Neuron (in vitro differentiated cells): ENCODE data around the gene TMEM215.

Experiments
- H2AFZ ChIP-seq: one replicate; pipeline ENCODE4 v1.6.1; 2013; ENCODE audit warnings: low read depth, mild to moderate bottlenecking, inconsistent platforms, low read length, moderate library complexity
- H3K27me3 ChIP-seq: one replicate; pipeline ENCODE4 v1.6.1; 2013; ENCODE audit warnings: low read length; ENCODE audit not compliant: insufficient read depth
- H3K36me3 ChIP-seq: one replicate; pipeline ENCODE4 v1.6.1; 2013; ENCODE audit warnings: low read length; ENCODE audit not compliant: insufficient read depth
- H3K4me1 ChIP-seq: one replicate; pipeline ENCODE4 v1.6.1; 2013; ENCODE audit warnings: low read length; ENCODE audit not compliant: insufficient read depth
- H3K4me3 ChIP-seq: 2 replicates; pipeline ENCODE4 v1.5.1; 2013; ENCODE audit warnings: mild to moderate bottlenecking, low read length, moderate library complexity
- H3K9me3 ChIP-seq: one replicate; pipeline ENCODE4 v1.6.1; 2013; ENCODE audit warnings: low read length

TMEM215 gene

GRCh38 chr9:32783168-32783891 is at the start of gene TMEM215:
TSS of gene TMEM215 (plus strand) at chr9:32783540. CDS start at chr9:32784184, 644 bp downstream.
- Histone ChIP-seq H3K4me1 (no peaks in the 10 kb centered on the region), H3K4me3 (peak within 1 kb of the TSS; percentile 9), H2AFZ (peak within 1 kb of the TSS; percentile 63), H3K36me3 (no peaks in the 10 kb centered on the region), H3K9me3 (no peaks in the 10 kb centered on the region), H3K27me3 (peaks cover 57% of the 10 kb centered on the region)

DNA sequence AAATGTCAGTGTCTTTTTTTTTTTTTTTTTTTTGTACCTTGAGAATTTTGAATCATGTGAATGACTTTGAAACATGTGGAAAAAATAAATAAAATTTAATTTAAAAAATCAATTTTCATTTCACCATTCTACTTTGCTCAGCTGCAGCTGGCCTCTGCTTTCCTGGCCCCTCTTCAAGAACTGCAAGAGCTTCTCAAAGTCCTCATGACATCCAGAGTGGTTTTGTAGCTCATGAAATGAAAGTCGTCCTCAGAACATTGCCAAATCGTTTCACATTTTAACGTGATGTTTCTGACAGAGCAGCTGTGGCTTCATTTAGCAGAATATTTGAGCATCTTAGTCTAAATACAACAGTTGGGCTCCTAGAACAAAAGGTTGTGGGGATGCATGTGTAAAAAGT is 47.9 kb upstream of the TMEM215 start:
- Histone ChIP-seq H3K27me3 (no peaks in the 10 kb centered on the region), H2AFZ (no peak overlapping the region), H3K4me3 (no peak overlapping the region), H3K36me3 (no peaks in the 10 kb centered on the region), H3K9me3 (no peaks in the 10 kb centered on the region), H3K4me1 (no peaks in the 10 kb centered on the region)

GRCh38 chr9:32737378-32737777 is 46.0 kb upstream of the TMEM215 start:
- Histone ChIP-seq H2AFZ (no peak overlapping the region), H3K9me3 (no peaks in the 10 kb centered on the region), H3K36me3 (no peaks in the 10 kb centered on the region), H3K4me1 (peaks cover under 1% of the 10 kb centered on the region), H3K4me3 (no peak overlapping the region), H3K27me3 (no peaks in the 10 kb centered on the region)

- Histone ChIP-seq H2AFZ (no peak overlapping the region), H3K27me3 (no peaks in the 10 kb centered on the region), H3K9me3 (no peaks in the 10 kb centered on the region), H3K36me3 (no peaks in the 10 kb centered on the region), H3K4me1 (peaks cover 9% of the 10 kb centered on the region), H3K4me3 (no peak overlapping the region)
These were observed 44.7 kb upstream of the TMEM215 start for GRCh38 chr9:32738501-32739172.

DNA sequence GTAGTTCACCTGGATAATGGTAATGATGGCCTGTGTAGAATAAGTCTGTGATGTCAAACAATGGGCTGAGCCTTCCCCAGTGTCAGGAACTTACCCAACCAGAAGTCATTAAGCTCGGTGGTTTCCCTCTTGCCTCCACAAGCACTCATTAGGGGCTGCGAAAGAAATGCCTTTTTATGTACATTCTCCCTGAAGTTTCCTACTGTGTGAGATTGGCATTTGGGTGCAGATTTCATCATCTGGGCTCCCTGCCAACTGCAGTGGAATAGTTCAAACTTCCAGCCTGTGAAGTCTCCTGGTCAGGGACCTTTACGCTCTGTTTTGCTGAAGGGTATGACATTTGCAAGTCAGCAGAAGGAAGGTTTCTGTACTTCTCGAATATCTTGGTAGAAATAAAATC is 41.6 kb upstream of the TMEM215 start:
- H3K4me1 ChIP-seq = peaks cover 9% of the 10 kb centered on the region
- H2AFZ ChIP-seq = no peak overlapping the region
- H3K4me3 ChIP-seq = no peak overlapping the region
- no peaks in the 10 kb centered on the region for H3K27me3 ChIP-seq
- no peaks in the 10 kb centered on the region for H3K36me3 ChIP-seq
- no peaks in the 10 kb centered on the region for H3K9me3 ChIP-seq

GRCh38 chr9:32742296-32742695 is 41.0 kb upstream of the TMEM215 start:
- Histone ChIP-seq H3K36me3 (no peaks in the 10 kb centered on the region), H3K27me3 (no peaks in the 10 kb centered on the region), H3K4me1 (peaks cover 9% of the 10 kb centered on the region), H3K9me3 (no peaks in the 10 kb centered on the region), H3K4me3 (no peak overlapping the region), H2AFZ (no peak overlapping the region)

DNA sequence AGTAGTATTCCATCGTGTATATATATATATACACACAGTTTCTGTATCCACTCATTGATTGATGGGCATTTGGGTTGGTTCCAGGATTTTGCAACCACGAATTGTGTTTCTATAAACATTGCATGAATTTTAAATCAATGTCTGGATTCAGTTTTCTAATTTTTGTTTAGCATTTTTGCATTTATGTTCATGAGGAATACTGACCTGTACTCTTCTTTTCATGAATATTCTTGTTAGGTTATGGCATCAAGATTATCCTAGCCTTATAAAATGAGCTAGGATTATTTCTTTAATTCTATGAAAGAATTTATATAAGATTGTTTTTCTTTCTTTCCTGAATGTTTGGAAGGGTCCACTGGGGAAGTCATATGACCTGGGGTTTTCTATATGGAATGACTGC is 35.3 kb upstream of the TMEM215 start:
- Histone ChIP-seq H3K36me3 (no peaks in the 10 kb centered on the region), H3K27me3 (no peaks in the 10 kb centered on the region), H2AFZ (no peak overlapping the region), H3K9me3 (no peaks in the 10 kb centered on the region), H3K4me3 (no peak overlapping the region), H3K4me1 (peaks cover 5% of the 10 kb centered on the region)

DNA sequence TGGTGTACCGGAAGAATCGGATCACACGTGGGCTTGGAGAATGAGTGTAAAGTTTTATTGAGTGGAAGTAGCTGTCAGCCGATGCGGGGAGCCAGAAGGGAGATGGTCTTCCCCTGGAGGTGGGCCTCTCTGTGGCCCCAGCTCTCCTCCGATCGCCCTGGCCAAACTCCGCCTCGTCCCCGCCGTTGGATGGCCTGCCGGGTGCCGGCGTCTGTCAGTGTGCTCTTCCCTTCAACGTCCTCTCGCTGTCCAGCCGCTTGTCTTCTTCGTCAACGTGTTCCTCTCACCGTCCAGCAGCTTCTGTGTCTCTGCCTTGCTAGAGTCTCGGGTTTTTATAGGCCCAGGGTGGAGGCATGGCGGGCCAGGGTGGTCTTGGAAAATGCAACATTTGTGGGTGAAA is 27.6 kb upstream of the TMEM215 start:
- H3K4me3 ChIP-seq = no peak overlapping the region
- H2AFZ ChIP-seq = no peak overlapping the region
- H3K4me1 ChIP-seq = no peaks in the 10 kb centered on the region
- no peaks in the 10 kb centered on the region for H3K36me3 ChIP-seq
- no peaks in the 10 kb centered on the region for H3K9me3 ChIP-seq
- peaks cover 6% of the 10 kb centered on the region for H3K27me3 ChIP-seq

DNA sequence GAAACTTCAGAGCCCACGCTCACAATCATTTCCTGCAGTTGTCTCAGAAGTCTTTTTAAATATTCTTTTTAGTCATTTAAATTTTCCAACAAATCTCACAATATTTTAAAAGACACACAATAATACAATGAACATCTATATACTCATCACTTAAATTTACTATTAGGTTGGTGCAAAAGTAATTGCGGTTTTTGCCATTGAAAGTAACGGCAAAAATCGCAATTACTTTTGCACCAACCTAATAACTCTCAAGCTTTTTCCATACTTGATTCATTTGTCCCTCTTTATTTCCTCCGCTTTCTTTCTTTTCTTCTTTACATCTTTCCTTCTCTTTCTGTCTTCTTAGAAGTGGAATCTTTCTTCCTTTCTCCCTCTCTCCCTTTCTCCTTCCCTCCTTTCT is 19.2 kb upstream of the TMEM215 start:
- Histone ChIP-seq H2AFZ (no peak overlapping the region), H3K27me3 (peaks cover 15% of the 10 kb centered on the region), H3K9me3 (no peaks in the 10 kb centered on the region), H3K4me3 (no peak overlapping the region), H3K36me3 (no peaks in the 10 kb centered on the region), H3K4me1 (no peaks in the 10 kb centered on the region)

- Histone ChIP-seq H3K4me3 (no peak overlapping the region), H3K4me1 (no peaks in the 10 kb centered on the region), H3K27me3 (peaks cover 6% of the 10 kb centered on the region), H2AFZ (no peak overlapping the region), H3K36me3 (no peaks in the 10 kb centered on the region), H3K9me3 (no peaks in the 10 kb centered on the region)
These were observed 8.1 kb upstream of the TMEM215 start for GRCh38 chr9:32775283-32775682.

- H3K9me3 ChIP-seq = no peaks in the 10 kb centered on the region
- H3K27me3 ChIP-seq = peaks cover 13% of the 10 kb centered on the region
- H3K4me1 ChIP-seq = no peaks in the 10 kb centered on the region
- H2AFZ ChIP-seq = no peak overlapping the region
- H3K36me3 ChIP-seq = no peaks in the 10 kb centered on the region
- no peak overlapping the region for H3K4me3 ChIP-seq
These were observed 7.1 kb upstream of the TMEM215 start for GRCh38 chr9:32776201-32776600.

- Histone ChIP-seq H3K4me1 (no peaks in the 10 kb centered on the region), H3K36me3 (no peaks in the 10 kb centered on the region), H3K4me3 (no peak overlapping the region), H3K9me3 (no peaks in the 10 kb centered on the region), H2AFZ (peak overlapping the region; percentile 63), H3K27me3 (peaks cover 57% of the 10 kb centered on the region)
These were observed 718 bp upstream of the TMEM215 start for GRCh38 chr9:32782476-32783167.

DNA sequence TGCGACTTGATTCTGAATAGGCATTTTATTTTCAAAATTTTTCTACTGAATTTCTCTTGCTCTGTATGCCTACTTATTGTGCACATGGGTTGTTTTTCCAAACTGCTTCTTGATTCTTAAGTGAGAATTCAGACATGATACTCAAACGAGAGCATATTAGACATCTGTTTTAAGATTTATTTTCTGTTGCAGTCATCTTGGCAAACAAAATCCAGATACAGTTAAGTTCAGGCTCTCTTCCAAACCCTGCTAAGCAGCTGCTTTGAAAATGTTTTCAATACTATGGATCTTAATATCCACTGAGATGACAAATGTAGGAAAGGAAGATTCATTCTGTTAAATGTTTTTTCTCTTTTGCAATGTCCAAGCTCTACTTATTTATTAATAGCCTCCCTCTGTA is 4.5 kb downstream of the TMEM215 start:
- H3K4me1 ChIP-seq = no peaks in the 10 kb centered on the region
- H2AFZ ChIP-seq = no peak overlapping the region
- no peak overlapping the region for H3K4me3 ChIP-seq
- no peaks in the 10 kb centered on the region for H3K36me3 ChIP-seq
- no peaks in the 10 kb centered on the region for H3K9me3 ChIP-seq
- H3K27me3 ChIP-seq = peaks cover 28% of the 10 kb centered on the region
